Sigmoid colon (tissue), 7 donors: Measurements from ENCODE around the gene DGCR2. TPM values are rescaled to one million over a fixed set of nuclear protein-coding genes. Genes with fewer than 3 reads are reported as not detected.
A peak's percentile ranks its signal among the peaks of the same experiment; 100 is the strongest.

Experiments used
- DNase-seq: peaks from one replicate; pipeline ENCODE4 v3.0.0-alpha.2; 2019
- H3K27ac ChIP-seq, 4 donors: fragments of 200-600 bp; sonication (generic); one replicate each; pipeline ENCODE4 v1.5.1; 2016 to 2019; ENCODE audit warnings: mild to moderate bottlenecking in 1 of 4
- H3K27me3 ChIP-seq, 3 donors: fragments of 200-600 bp; sonication (generic); one replicate each; pipeline ENCODE4 v1.5.1; 2019; ENCODE audit warnings: mild to moderate bottlenecking in 1 of 3
- H3K36me3 ChIP-seq, 4 donors: fragments of 200-600 bp; sonication (generic); one replicate each; pipeline ENCODE4 v1.5.1; 2016 to 2019
- H3K4me1 ChIP-seq, 4 donors: fragments of 200-600 bp; sonication (generic); one replicate each; pipeline ENCODE4 v1.5.1; 2017 to 2019
- H3K4me3 ChIP-seq, 4 donors: fragments of 200-600 bp; sonication (generic); one replicate each; pipeline ENCODE4 v1.5.1; 2017 to 2019; ENCODE audit warnings: mild to moderate bottlenecking in 2 of 4, moderate library complexity in 1 of 4
- H3K9me3 ChIP-seq, 4 donors: fragments of 200-600 bp in 3 of 4; sonication (generic) in 3 of 4; one replicate each; pipeline versions ENCODE4 v1.5.1 to v1.6.1; 2013 to 2019
- CTCF ChIP-seq, 4 experiments: fragments of 450-650 bp in 3 of 4; fragments of 200-600 bp in 1 of 4; IDR thresholded peaks; one replicate each; pipeline ENCODE4 v1.5.1; 2016 to 2019; ENCODE audit warnings: antibody characterized with exemption in 4 of 4, mild to moderate bottlenecking in 3 of 4, moderate library complexity in 2 of 4
- EP300 ChIP-seq, 4 donors: sonication (generic); formaldehyde crosslinking; IDR thresholded peaks; one replicate each; pipeline ENCODE4 v1.6.1; 2017; ENCODE audit warnings: antibody characterized with exemption in 4 of 4
- POLR2A ChIP-seq, 2 donors: fragments of 450-650 bp; IDR thresholded peaks; one replicate each; pipeline ENCODE4 v1.6.1; 2016; ENCODE audit warnings: antibody characterized with exemption in 2 of 2, mild to moderate bottlenecking in 2 of 2, moderate library complexity in 2 of 2
- POLR2AphosphoS5 ChIP-seq, 4 donors: sonication (generic); formaldehyde crosslinking; IDR thresholded peaks; one replicate each; pipeline ENCODE4 v1.6.1; 2017; ENCODE audit warnings: antibody characterized with exemption in 4 of 4
- WGBS, 2 donors: extraction: QIAGEN DNeasy Blood & Tissue Kit; methylation state at CpG; one replicate each; pipeline ENCODE4 v1.1.7; 2013; 5-methylcytosine and 5-hydroxymethylcytosine counted together
- intact Hi-C: fragments of 100-400 bp; cut with DNase I; formaldehyde crosslinking; loops from one replicate; pipeline ENCODE4 v1.15.1; 2023
- polyA plus RNA-seq, 3 donors: library from polyadenylated mRNA; stranded (reverse); fragments of 200-250 nt; gene quantifications; one replicate each; pipeline ENCODE4 v1.2.3, GENCODE V29; 2013
- total RNA-seq, 4 donors: library from RNA; depleted of rRNA; stranded (reverse); fragments of >200 nt; gene quantifications; one replicate each; pipeline ENCODE4 v1.1.0, GENCODE V29; 2016
- donor health status: healthy with polysubstance abuse.
- donor health status: Bipolar disorder and iron deficiency.
- donor health status: healthy.

Gene DGCR2
- total and polyA plus RNA-seq, 7 donors, result 7.2 to 68.7 (median 31.5) TPM

GRCh38 chr22:19106886-19107729 lies 15.1 kb downstream of the DGCR2 start:
- Histone ChIP-seq H3K27ac (no peak overlapping the region), H3K9me3 (no peaks in the 10 kb centered on the region), H3K36me3 (no peaks in the 10 kb centered on the region), H3K4me3 (no peak overlapping the region), H3K4me1 (peaks cover 0 to 64% (median 59%) of the 10 kb centered on the region in 4 donors), H3K27me3 (no peaks in the 10 kb centered on the region)
- DNase-seq, result no peak
- no peak for TF ChIP-seq CTCF (IDR thresholded peaks at IDR 0.05)
- no peak for TF ChIP-seq EP300 (IDR thresholded peaks at IDR 0.05)
- no peak for TF ChIP-seq POLR2A (IDR thresholded peaks at IDR 0.05)
- TF ChIP-seq POLR2AphosphoS5 (IDR thresholded peaks at IDR 0.05), result no peak
- 78 to 85% methylated on average over 3 of the region's 3 CpGs for WGBS, 2 donors
- intact Hi-C loops, result no loop called here

GRCh38 chr22:19105867-19106802 lies 16.1 kb downstream of the DGCR2 start:
- DNase-seq, result peak; percentile 68
- H3K9me3 ChIP-seq, result no peaks in the 10 kb centered on the region
- H3K27me3 ChIP-seq, result no peaks in the 10 kb centered on the region
- H3K4me1 ChIP-seq, result peaks cover 0 to 64% (median 56%) of the 10 kb centered on the region in 4 donors
- no peaks in the 10 kb centered on the region for H3K36me3 ChIP-seq
- WGBS, 2 donors, result 76 to 80% methylated on average over 18 of the region's 18 CpGs
- intact Hi-C loops, result no loop called here
- H3K4me3 ChIP-seq, result no peak overlapping the region
- peak overlapping the region in 3 of 4 donors; percentile 0 to 24 (median 14) for H3K27ac ChIP-seq
- TF ChIP-seq POLR2AphosphoS5 (IDR thresholded peaks at IDR 0.05), result no peak
- no peak for TF ChIP-seq POLR2A (IDR thresholded peaks at IDR 0.05)
- no peak for TF ChIP-seq EP300 (IDR thresholded peaks at IDR 0.05)
- no peak for TF ChIP-seq CTCF (IDR thresholded peaks at IDR 0.05)

GRCh38 chr22:19105456-19105855 lies 16.8 kb downstream of the DGCR2 start:
- intact Hi-C loops, result no loop called here
- Histone ChIP-seq H3K9me3 (no peaks in the 10 kb centered on the region), H3K27ac (peak overlapping the region in 3 of 4 donors; percentile 0 to 24 (median 14)), H3K4me1 (peaks cover 0 to 62% (median 56%) of the 10 kb centered on the region in 4 donors), H3K36me3 (no peaks in the 10 kb centered on the region), H3K27me3 (no peaks in the 10 kb centered on the region), H3K4me3 (no peak overlapping the region)
- peak; percentile 43 for DNase-seq
- no peak for TF ChIP-seq CTCF (IDR thresholded peaks at IDR 0.05)
- TF ChIP-seq EP300 (IDR thresholded peaks at IDR 0.05), result no peak
- TF ChIP-seq POLR2A (IDR thresholded peaks at IDR 0.05), result no peak
- TF ChIP-seq POLR2AphosphoS5 (IDR thresholded peaks at IDR 0.05), result no peak
- WGBS, 2 donors, result 97 to 98% methylated on average over 8 of the region's 8 CpGs

- Histone ChIP-seq H3K4me1 (peaks cover 0 to 49% (median 45%) of the 10 kb centered on the region in 4 donors), H3K9me3 (no peaks in the 10 kb centered on the region), H3K27me3 (no peaks in the 10 kb centered on the region), H3K27ac (peak overlapping the region in 1 of 4 donors; percentile 27), H3K36me3 (no peaks in the 10 kb centered on the region), H3K4me3 (no peak overlapping the region)
- intact Hi-C loops, result no loop called here
- TF ChIP-seq EP300 (IDR thresholded peaks at IDR 0.05) (no peak), CTCF (IDR thresholded peaks at IDR 0.05) (no peak), POLR2AphosphoS5 (IDR thresholded peaks at IDR 0.05) (no peak), POLR2A (IDR thresholded peaks at IDR 0.05) (no peak)
- peak; percentile 59 for DNase-seq
- WGBS, 2 donors, result 75% methylated on average over 5 of the region's 5 CpGs
Measured at GRCh38 chr22:19103880-19104821, 18.1 kb downstream of the DGCR2 start.
